ENCODE results near the gene TMPRSS12.
"Not testable (repeated sequence)": the region's sequence is repeated elsewhere in the genome, so short reads cannot be mapped to it uniquely, and the experiment has no call there.

The TMPRSS12 gene

GRCh38 chr12:50855679-50856078 lies 13.0 kb downstream of the TMPRSS12 start:
- DNase-seq (ENCODE audit: low read depth in 2 of 2, low spot score in 1 of 2) = not testable (repeated sequence)

- DNase-seq (ENCODE audit: low read depth in 2 of 2, low spot score in 1 of 2) = no peak
Observed at GRCh38 chr12:50859621-50860310, 17.0 kb downstream of the TMPRSS12 start.

GRCh38 chr12:50862316-50862715 lies 19.6 kb downstream of the TMPRSS12 start:
- DNase-seq (ENCODE audit: low read depth in 2 of 2, low spot score in 1 of 2) = no peak

- no peak for DNase-seq (ENCODE audit: low read depth in 2 of 2, low spot score in 1 of 2)
Observed at GRCh38 chr12:50865266-50865665, 22.5 kb downstream of the TMPRSS12 start.

GRCh38 chr12:50868881-50869280 lies 26.2 kb downstream of the TMPRSS12 start:
- DNase-seq (ENCODE audit: low read depth in 2 of 2, low spot score in 1 of 2) = not testable (repeated sequence)

GRCh38 chr12:50882563-50882962 lies 39.8 kb downstream of the TMPRSS12 start:
- DNase-seq (ENCODE audit: low read depth in 2 of 2, low spot score in 1 of 2) = no peak

GRCh38 chr12:50887191-50887590 lies 44.5 kb downstream of the TMPRSS12 start:
- no peak for DNase-seq (ENCODE audit: low read depth in 2 of 2, low spot score in 1 of 2)

GRCh38 chr12:50888666-50889065 lies 45.9 kb downstream of the TMPRSS12 start:
- no peak for DNase-seq (ENCODE audit: low read depth in 2 of 2, low spot score in 1 of 2)

- no peak for DNase-seq (ENCODE audit: low read depth in 2 of 2, low spot score in 1 of 2)
Observed at GRCh38 chr12:50894241-50894640, 51.5 kb downstream of the TMPRSS12 start.

- no peak for DNase-seq (ENCODE audit: low read depth in 2 of 2, low spot score in 1 of 2)
Observed at GRCh38 chr12:50901685-50902113, 59.0 kb downstream of the TMPRSS12 start.

GRCh38 chr12:50908479-50908878 lies 65.8 kb downstream of the TMPRSS12 start:
- DNase-seq (ENCODE audit: low read depth in 2 of 2, low spot score in 1 of 2) = not testable (repeated sequence)

- not testable (repeated sequence) for DNase-seq (ENCODE audit: low read depth in 2 of 2, low spot score in 1 of 2)
Observed at GRCh38 chr12:50912361-50912760, 69.6 kb downstream of the TMPRSS12 start.

GRCh38 chr12:50913224-50913623 lies 70.5 kb downstream of the TMPRSS12 start:
- no peak for DNase-seq (ENCODE audit: low read depth in 2 of 2, low spot score in 1 of 2)

- DNase-seq (ENCODE audit: low read depth in 2 of 2, low spot score in 1 of 2) = no peak
Observed at GRCh38 chr12:50914872-50915484, 72.3 kb downstream of the TMPRSS12 start.

GRCh38 chr12:50916292-50916691 lies 73.6 kb downstream of the TMPRSS12 start:
- no peak for DNase-seq (ENCODE audit: low read depth in 2 of 2, low spot score in 1 of 2)

GRCh38 chr12:50918584-50919316 lies 76.0 kb downstream of the TMPRSS12 start:
- DNase-seq (ENCODE audit: low read depth in 2 of 2, low spot score in 1 of 2) = no peak

- no peak for DNase-seq (ENCODE audit: low read depth in 2 of 2, low spot score in 1 of 2)
Observed at GRCh38 chr12:50922820-50923219, 80.1 kb downstream of the TMPRSS12 start.

GRCh38 chr12:50923361-50924130 lies 80.8 kb downstream of the TMPRSS12 start:
- DNase-seq (ENCODE audit: low read depth in 2 of 2, low spot score in 1 of 2) = no peak

GRCh38 chr12:50924131-50924438 lies 81.4 kb downstream of the TMPRSS12 start:
- DNase-seq (ENCODE audit: low read depth in 2 of 2, low spot score in 1 of 2) = no peak

- DNase-seq (ENCODE audit: low read depth in 2 of 2, low spot score in 1 of 2) = peak in 1 of 2 donors; percentile 12
Observed at GRCh38 chr12:50924439-50925341, 82.0 kb downstream of the TMPRSS12 start.

GRCh38 chr12:50925342-50925651 lies 82.6 kb downstream of the TMPRSS12 start:
- no peak for DNase-seq (ENCODE audit: low read depth in 2 of 2, low spot score in 1 of 2)

Measured in stimulated activated CD8-positive, alpha-beta memory T cell treated with anti-CD3 and anti-CD28 coated beads, Interleukin-4, amount 100 ng/mL, for 4 hours (primary cell).